C1 segment of cervical spinal cord (tissue), 14 donors: Measurements from ENCODE around the gene ICE2.

Experiments used
- DNase-seq, 14 donors: peaks; one replicate each; lab custom pipeline; 2025; lab: John Stamatoyannopoulos, UW

ICE2 gene

GRCh38 chr15:60390231-60390630, 88.7 kb downstream of the ICE2 start:
- DNase-seq = no peak

GRCh38 chr15:60389261-60390077, 89.5 kb downstream of the ICE2 start:
- no peak for DNase-seq

- DNase-seq = no peak
These were observed 91.6 kb downstream of the ICE2 start for GRCh38 chr15:60387321-60387720.

GRCh38 chr15:60386615-60387014, 92.3 kb downstream of the ICE2 start:
- DNase-seq = no peak

GRCh38 chr15:60385620-60386552, 93.1 kb downstream of the ICE2 start:
- no peak for DNase-seq

- DNase-seq = no peak
These were observed 94.3 kb downstream of the ICE2 start for GRCh38 chr15:60384526-60385126.

GRCh38 chr15:60384053-60384452, 94.9 kb downstream of the ICE2 start:
- DNase-seq = no peak

GRCh38 chr15:60382773-60383674, 95.9 kb downstream of the ICE2 start:
- DNase-seq = no peak

- DNase-seq = no peak
These were observed 97.7 kb downstream of the ICE2 start for GRCh38 chr15:60381148-60381788.

GRCh38 chr15:60379525-60380274, 99.2 kb downstream of the ICE2 start:
- DNase-seq = no peak

GRCh38 chr15:60379185-60379524, 99.8 kb downstream of the ICE2 start:
- DNase-seq = no peak

- no peak for DNase-seq
These were observed 102.3 kb downstream of the ICE2 start for GRCh38 chr15:60376677-60377095.

- no peak for DNase-seq
These were observed 103.6 kb downstream of the ICE2 start for GRCh38 chr15:60375306-60375705.

- DNase-seq = peak in 6 of 14 donors; percentile 10 to 76 (median 23)
These were observed 104.3 kb downstream of the ICE2 start for GRCh38 chr15:60374628-60375081.

GRCh38 chr15:60374209-60374608, 104.7 kb downstream of the ICE2 start:
- no peak for DNase-seq

GRCh38 chr15:60373745-60374144, 105.2 kb downstream of the ICE2 start:
- DNase-seq = no peak

GRCh38 chr15:60373327-60373726, 105.6 kb downstream of the ICE2 start:
- DNase-seq = no peak

GRCh38 chr15:60372756-60373155, 106.2 kb downstream of the ICE2 start:
- DNase-seq = no peak

GRCh38 chr15:60372227-60372626, 106.7 kb downstream of the ICE2 start:
- no peak for DNase-seq
